Stomach (tissue), 4 donors: Measurements from ENCODE around the gene PIBF1.

Experiments
- CTCF ChIP-seq, 7 experiments: fragments of 450-650 bp in 4 of 7; fragments of 200-600 bp in 3 of 7; sonication (generic) in 3 of 7; IDR thresholded peaks; one replicate each; pipeline ENCODE4 v1.5.1; 2016 to 2019; ENCODE audit warnings: antibody characterized with exemption in 7 of 7, control low read depth in 2 of 7, mild to moderate bottlenecking in 1 of 7
- POLR2A ChIP-seq, 4 donors: fragments of 450-650 bp; IDR thresholded peaks; one replicate each; pipeline ENCODE4 v1.6.1; 2016; ENCODE audit warnings: antibody characterized with exemption in 4 of 4, control low read depth in 2 of 4, mild to moderate bottlenecking in 1 of 4, moderate library complexity in 1 of 4
- POLR2AphosphoS5 ChIP-seq, 3 donors: sonication (generic); formaldehyde crosslinking; IDR thresholded peaks; one replicate each; pipeline ENCODE4 v1.6.1; 2016; ENCODE audit warnings: antibody characterized with exemption in 3 of 3

DNA sequence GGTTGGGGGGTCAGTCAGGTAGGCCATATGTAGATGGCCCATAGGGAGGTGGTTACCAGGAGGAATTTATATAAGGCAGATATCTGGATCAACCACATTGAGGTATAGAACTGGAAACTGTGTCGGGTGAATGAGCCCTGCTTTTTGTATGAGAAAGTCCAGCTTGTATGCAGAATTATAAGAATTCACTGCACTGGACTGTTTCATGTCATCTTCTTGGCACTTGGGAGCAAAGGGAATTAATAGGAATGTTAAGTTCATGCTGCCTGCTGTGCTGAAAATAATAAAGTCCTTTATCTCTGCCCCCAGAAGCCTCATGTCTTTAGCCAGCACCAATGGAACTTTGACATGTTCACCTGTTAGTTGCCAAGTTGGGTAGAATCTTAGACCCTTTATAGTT, 41.9 kb upstream of the PIBF1 start:
- TF ChIP-seq POLR2A (IDR thresholded peaks at IDR 0.05) (no peak), CTCF (IDR thresholded peaks at IDR 0.05) (no peak), POLR2AphosphoS5 (IDR thresholded peaks at IDR 0.05) (no peak)
